Gastroesophageal sphincter (tissue), 4 donors: ENCODE results near the gene SLC38A3. TPM values are rescaled to one million over a fixed set of nuclear protein-coding genes. Genes with fewer than 3 reads are reported as not detected.

Experiments used
- ATAC-seq: fragments of 150-250 bp; one replicate; pipeline ENCODE4 v1.9.1; 2016; ENCODE audit warnings: mild to moderate bottlenecking, moderate library complexity
- H3K27ac ChIP-seq, 4 donors: fragments of 200-600 bp; sonication (generic) in 3 of 4; 1 replicate in 3 of 4; 2 replicates in 1 of 4; pipeline ENCODE4 v1.5.1; 2016 to 2019
- H3K27me3 ChIP-seq: fragments of 200-600 bp; sonication (generic); one replicate; pipeline ENCODE4 v1.5.1; 2019
- H3K36me3 ChIP-seq, 2 donors: fragments of 200-600 bp; sonication (generic); one replicate each; pipeline ENCODE4 v1.5.1; 2019; ENCODE audit warnings: control low read depth in 1 of 2
- H3K4me1 ChIP-seq, 3 donors: fragments of 200-600 bp; sonication (generic); 1 replicate in 2 of 3; 2 replicates in 1 of 3; pipeline ENCODE4 v1.5.1; 2016 to 2019; ENCODE audit warnings: control low read depth in 2 of 3
- H3K4me3 ChIP-seq, 2 donors: fragments of 200-600 bp; sonication (generic); one replicate each; pipeline ENCODE4 v1.5.1; 2019; ENCODE audit warnings: mild to moderate bottlenecking in 1 of 2, moderate library complexity in 1 of 2
- H3K9me3 ChIP-seq, 3 donors: fragments of 200-600 bp; sonication (generic); one replicate each; pipeline ENCODE4 v1.5.1; 2017 to 2019; ENCODE audit warnings: control low read depth in 2 of 3
- EP300 ChIP-seq: sonication (generic); formaldehyde crosslinking; IDR thresholded peaks from one replicate; pipeline ENCODE4 v1.6.1; 2017; ENCODE audit warnings: antibody characterized with exemption, mild to moderate bottlenecking
- POLR2A ChIP-seq, 2 donors: fragments of 450-650 bp; IDR thresholded peaks; one replicate each; pipeline ENCODE4 v1.6.1; 2017; ENCODE audit warnings: antibody characterized with exemption in 2 of 2, mild to moderate bottlenecking in 2 of 2, moderate library complexity in 1 of 2
- POLR2AphosphoS5 ChIP-seq: sonication (generic); formaldehyde crosslinking; IDR thresholded peaks from one replicate; pipeline ENCODE4 v1.6.1; 2017; ENCODE audit warnings: antibody characterized with exemption
- WGBS, 2 donors: methylation state at CpG; one replicate each; pipeline ENCODE4 v1.1.5; 2018; ENCODE audit warnings: low coverage in 1 of 2; 5-methylcytosine and 5-hydroxymethylcytosine counted together
- total RNA-seq, 4 donors: library from RNA; depleted of rRNA; stranded (reverse); fragments of >200 nt; gene quantifications; one replicate each; pipeline ENCODE4 v1.1.0, GENCODE V29; 2016
- TF ChIP-seq, protein P1 (sequence below), 4 experiments: fragments of 200-600 bp in 2 of 4; fragments of 450-650 bp in 2 of 4; sonication (generic) in 1 of 4; IDR thresholded peaks; one replicate each; pipeline ENCODE4 v1.5.1; 2017 to 2019; ENCODE audit warnings: antibody characterized with exemption in 4 of 4, mild to moderate bottlenecking in 2 of 4, moderate library complexity in 2 of 4

The SLC38A3 gene
- total RNA-seq, 4 donors from 2014 or later: 0.35 TPM; not detected in 2

DNA sequence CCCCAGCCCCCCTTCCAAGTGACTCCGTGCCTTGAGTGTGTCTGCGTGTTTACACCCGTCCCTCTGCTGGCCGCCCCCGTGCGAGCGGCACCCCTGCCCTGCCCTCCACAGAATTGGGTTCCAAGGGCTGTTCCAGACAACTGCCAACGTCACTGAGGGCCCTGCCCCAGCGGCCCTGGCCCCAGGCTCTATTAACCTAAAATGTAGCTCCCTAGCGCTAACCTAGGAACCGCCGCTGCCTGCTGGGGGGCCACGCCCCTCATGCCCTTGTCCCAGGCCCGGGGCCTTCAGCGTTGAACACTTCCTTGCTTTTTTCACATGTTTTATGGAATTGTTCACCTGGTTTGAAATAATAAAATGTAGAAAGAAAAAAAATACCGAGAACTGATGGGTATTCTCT lies 53.9 kb downstream of the SLC38A3 start:
- WGBS, 2 donors: 56% methylated on average over 7 of the region's 16 CpGs; no CpG with 5 or more reads in 1 of the 2 donors
- peaks cover 0 to 8% (median 0%) of the 10 kb centered on the region in 3 donors for H3K9me3 ChIP-seq
- peak overlapping the region; percentile 39 to 100 (median 96) for H3K27ac ChIP-seq
- peaks cover 0 to 51% of the 10 kb centered on the region in 2 donors for H3K36me3 ChIP-seq
- no peaks in the 10 kb centered on the region for H3K27me3 ChIP-seq
- ATAC-seq: no peak
- peaks cover 3 to 94% (median 35%) of the 10 kb centered on the region in 3 donors for H3K4me1 ChIP-seq
- no peak overlapping the region for H3K4me3 ChIP-seq
- no peak for TF ChIP-seq POLR2A (IDR thresholded peaks at IDR 0.05)
- TF ChIP-seq, protein P1, sequence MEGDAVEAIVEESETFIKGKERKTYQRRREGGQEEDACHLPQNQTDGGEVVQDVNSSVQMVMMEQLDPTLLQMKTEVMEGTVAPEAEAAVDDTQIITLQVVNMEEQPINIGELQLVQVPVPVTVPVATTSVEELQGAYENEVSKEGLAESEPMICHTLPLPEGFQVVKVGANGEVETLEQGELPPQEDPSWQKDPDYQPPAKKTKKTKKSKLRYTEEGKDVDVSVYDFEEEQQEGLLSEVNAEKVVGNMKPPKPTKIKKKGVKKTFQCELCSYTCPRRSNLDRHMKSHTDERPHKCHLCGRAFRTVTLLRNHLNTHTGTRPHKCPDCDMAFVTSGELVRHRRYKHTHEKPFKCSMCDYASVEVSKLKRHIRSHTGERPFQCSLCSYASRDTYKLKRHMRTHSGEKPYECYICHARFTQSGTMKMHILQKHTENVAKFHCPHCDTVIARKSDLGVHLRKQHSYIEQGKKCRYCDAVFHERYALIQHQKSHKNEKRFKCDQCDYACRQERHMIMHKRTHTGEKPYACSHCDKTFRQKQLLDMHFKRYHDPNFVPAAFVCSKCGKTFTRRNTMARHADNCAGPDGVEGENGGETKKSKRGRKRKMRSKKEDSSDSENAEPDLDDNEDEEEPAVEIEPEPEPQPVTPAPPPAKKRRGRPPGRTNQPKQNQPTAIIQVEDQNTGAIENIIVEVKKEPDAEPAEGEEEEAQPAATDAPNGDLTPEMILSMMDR (IDR thresholded peaks at IDR 0.05): peak in 1 of 4 experiments; percentile 15

DNA sequence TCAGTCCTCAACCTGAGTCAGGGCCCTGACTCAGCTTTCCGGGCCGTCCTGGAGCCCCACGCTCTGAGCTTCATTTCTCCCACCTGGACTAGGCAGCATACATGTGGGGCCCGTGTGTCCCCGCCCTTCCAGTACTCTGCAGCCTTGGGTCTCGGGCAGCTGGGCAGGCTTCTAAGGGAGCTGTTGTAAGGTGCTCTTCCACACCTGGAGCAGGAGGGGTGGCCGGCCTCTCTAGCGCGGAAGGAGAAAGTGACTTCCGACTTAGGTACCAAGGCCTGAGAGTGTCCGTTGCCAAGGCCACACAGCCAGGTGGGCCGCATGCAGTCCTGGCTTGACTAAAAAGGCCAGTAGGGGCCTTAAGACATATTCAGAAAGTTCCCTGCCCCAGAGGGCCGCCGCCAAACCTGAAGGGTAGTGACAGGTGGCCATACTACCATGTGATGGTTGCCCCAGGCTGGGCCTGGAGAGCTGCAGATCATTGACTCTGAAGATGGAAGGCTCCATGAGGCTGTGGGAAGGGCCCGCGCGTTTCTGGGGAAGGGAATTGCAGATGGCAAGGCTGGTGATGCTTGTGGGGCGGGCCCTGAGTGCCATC lies 54.5 kb downstream of the SLC38A3 start:
- H3K27me3 ChIP-seq: no peaks in the 10 kb centered on the region
- TF ChIP-seq EP300: no peak
- TF ChIP-seq, protein P1 (IDR thresholded peaks at IDR 0.05): no peak
- H3K4me1 ChIP-seq: peaks cover 3 to 94% (median 35%) of the 10 kb centered on the region in 3 donors
- peak overlapping the region in 1 of 2 donors; percentile 63 for H3K4me3 ChIP-seq
- peaks cover 0 to 45% of the 10 kb centered on the region in 2 donors for H3K36me3 ChIP-seq
- peak overlapping the region; percentile 39 to 100 (median 96) for H3K27ac ChIP-seq
- WGBS, 2 donors: 50 to 75% methylated on average over 2 of the region's 18 CpGs
- H3K9me3 ChIP-seq: peaks cover 0 to 8% (median 0%) of the 10 kb centered on the region in 3 donors
- ATAC-seq: no peak

DNA sequence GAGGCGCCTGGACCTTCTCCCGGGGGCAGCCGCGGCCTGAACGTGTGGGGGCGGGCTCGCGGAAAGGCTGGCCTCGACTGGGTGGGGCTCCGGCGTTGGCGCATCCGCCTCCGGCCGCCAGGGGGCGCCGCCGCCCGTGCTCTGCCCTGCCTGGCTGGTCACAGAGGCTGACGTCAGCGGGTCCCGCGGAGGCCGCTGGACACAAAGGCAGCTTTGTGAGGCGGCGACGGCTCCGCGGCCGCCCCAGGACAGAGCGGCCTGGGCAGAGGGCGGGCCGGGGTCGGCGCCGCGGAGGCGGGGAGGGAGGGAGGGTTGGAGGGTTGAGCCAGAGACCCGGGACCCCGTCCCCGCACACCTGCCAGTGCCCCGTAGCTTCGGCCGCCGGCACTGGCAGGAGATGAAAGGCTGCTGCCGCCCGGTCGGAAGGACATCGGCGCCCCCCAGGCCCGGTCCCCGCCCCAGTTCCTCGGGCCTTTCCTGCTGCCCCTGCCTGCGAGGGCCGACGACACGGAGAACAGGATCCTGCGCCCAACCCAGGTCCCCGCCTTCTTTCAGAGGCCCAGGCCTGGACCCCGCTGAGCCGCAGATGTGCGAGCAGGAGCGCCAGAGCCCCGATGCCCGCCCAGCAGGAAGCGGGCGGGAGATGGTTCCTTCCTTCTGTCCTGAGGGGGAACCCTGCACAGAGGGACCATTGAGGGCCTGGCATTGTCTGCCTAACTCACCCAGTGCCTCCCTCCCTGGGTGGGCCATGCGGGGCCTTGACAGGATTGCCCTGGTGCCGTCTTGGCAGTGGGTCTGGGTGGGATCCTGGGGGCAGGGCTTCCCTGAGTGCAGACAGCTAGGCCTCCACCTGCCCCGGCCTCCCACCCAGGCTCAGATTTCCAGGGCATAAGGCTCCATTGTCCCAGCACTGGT lies 55.2 kb downstream of the SLC38A3 start:
- peak; percentile 87 for ATAC-seq
- Histone ChIP-seq H3K4me1 (peaks cover 3 to 94% (median 35%) of the 10 kb centered on the region in 3 donors), H3K27me3 (no peaks in the 10 kb centered on the region)

DNA sequence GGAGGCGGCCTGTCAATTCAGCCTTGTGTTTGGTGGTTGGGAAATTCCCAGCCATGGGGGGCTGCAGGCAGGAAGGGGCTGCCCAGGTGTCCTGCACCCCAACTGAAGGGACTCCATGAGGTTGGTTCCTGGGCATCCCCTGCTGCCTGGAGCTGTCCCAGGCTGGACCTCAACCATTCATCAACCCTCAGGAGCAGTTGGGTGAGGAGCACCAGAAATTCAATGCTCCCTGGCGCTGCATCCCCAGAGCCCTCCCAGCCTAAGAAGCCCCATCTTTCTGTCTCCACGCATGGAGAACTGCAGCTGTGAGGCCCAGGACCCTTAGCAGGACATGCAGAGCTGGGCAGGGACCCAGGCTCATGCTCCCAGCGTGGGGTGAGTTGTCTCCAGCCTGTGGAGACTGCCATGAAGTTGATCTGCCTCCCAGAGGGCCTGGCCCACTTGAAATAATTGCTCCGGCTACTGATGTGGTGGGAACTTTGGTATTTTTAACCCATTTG lies 55.9 kb downstream of the SLC38A3 start:
- H3K4me3 ChIP-seq: peak overlapping the region in 1 of 2 donors; percentile 63
- H3K4me1 ChIP-seq: peaks cover 3 to 94% (median 38%) of the 10 kb centered on the region in 3 donors

More for the DNA sequence above, 55.2 kb downstream of the SLC38A3 start:
- 0% methylated on average over 6 of the region's 70 CpGs; no CpG with 5 or more reads in 1 of the 2 donors for WGBS, 2 donors
- Histone ChIP-seq H3K9me3 (peaks cover 0 to 8% (median 0%) of the 10 kb centered on the region in 3 donors), H3K36me3 (peaks cover 0 to 38% of the 10 kb centered on the region in 2 donors), H3K27ac (peak overlapping the region; percentile 83 to 100 (median 96)), H3K4me3 (peak overlapping the region; percentile 35 to 63)
- TF ChIP-seq POLR2A (IDR thresholded peaks at IDR 0.05) (peak; percentile 38 to 65), EP300 (no peak), POLR2AphosphoS5 (peak; percentile 66)
- TF ChIP-seq, protein P1 (IDR thresholded peaks at IDR 0.05): peak in 3 of 4 experiments; percentile 99 to 100 (median 99)

More for the DNA sequence above, 55.9 kb downstream of the SLC38A3 start:
- WGBS, 2 donors: no CpG with 5 or more reads among the region's 5 CpGs
- Histone ChIP-seq H3K36me3 (peaks cover 0 to 31% of the 10 kb centered on the region in 2 donors), H3K27me3 (no peaks in the 10 kb centered on the region), H3K27ac (peak overlapping the region; percentile 83 to 100 (median 96)), H3K9me3 (peaks cover 0 to 8% (median 0%) of the 10 kb centered on the region in 3 donors)
- TF ChIP-seq, protein P1 (IDR thresholded peaks at IDR 0.05): no peak
- TF ChIP-seq EP300 (no peak), POLR2AphosphoS5 (no peak), POLR2A (IDR thresholded peaks at IDR 0.05) (no peak)
- no peak for ATAC-seq
